BLaER1 treated with 17β-estradiol and CSF1 and Interleukin-3, amounts not matched to agents 10 nM and 100 nM (cell line): Measurements from ENCODE around the gene USP34.
"Not testable (repeated sequence)": the region's sequence is repeated elsewhere in the genome, so short reads cannot be mapped to it uniquely, and the experiment has no call there.

Experiments used
- H3K27ac ChIP-seq, 11 experiments: shearing (Covaris generic); formaldehyde crosslinking; 2 replicates each; pipeline ENCODE4 v1.8.1; 2022
- H3K27me3 ChIP-seq, 11 experiments: shearing (Covaris generic); formaldehyde crosslinking; 2 replicates each; pipeline ENCODE4 v1.8.1; 2022
- H3K36me3 ChIP-seq, 11 experiments: shearing (Covaris generic); formaldehyde crosslinking; 2 replicates each; pipeline ENCODE4 v1.8.1; 2022
- H3K4me1 ChIP-seq, 10 experiments: shearing (Covaris generic); formaldehyde crosslinking; 2 replicates each; pipeline ENCODE4 v1.8.1; 2022
- H3K4me2 ChIP-seq, 11 experiments: shearing (Covaris generic); formaldehyde crosslinking; 2 replicates each; pipeline ENCODE4 v1.8.1; 2022
- H3K4me3 ChIP-seq, 10 experiments: shearing (Covaris generic); formaldehyde crosslinking; 2 replicates each; pipeline ENCODE4 v1.8.1; 2022
- H3K9ac ChIP-seq, 11 experiments: shearing (Covaris generic); formaldehyde crosslinking; 2 replicates each; pipeline ENCODE4 v1.8.1; 2022
- H3K9me3 ChIP-seq, 11 experiments: shearing (Covaris generic); formaldehyde crosslinking; replicated peaks in 1 of 11; 2 replicates each; pipeline ENCODE4 v1.8.1; 2022
- H4K20me1 ChIP-seq, 11 experiments: shearing (Covaris generic); formaldehyde crosslinking; 2 replicates each; pipeline ENCODE4 v1.8.1; 2022
- Cebpa-rat ChIP-seq, 11 experiments: shearing (Covaris generic); IDR thresholded peaks; 2 replicates each; pipeline ENCODE4 v1.8.1; 2022

USP34 gene

DNA sequence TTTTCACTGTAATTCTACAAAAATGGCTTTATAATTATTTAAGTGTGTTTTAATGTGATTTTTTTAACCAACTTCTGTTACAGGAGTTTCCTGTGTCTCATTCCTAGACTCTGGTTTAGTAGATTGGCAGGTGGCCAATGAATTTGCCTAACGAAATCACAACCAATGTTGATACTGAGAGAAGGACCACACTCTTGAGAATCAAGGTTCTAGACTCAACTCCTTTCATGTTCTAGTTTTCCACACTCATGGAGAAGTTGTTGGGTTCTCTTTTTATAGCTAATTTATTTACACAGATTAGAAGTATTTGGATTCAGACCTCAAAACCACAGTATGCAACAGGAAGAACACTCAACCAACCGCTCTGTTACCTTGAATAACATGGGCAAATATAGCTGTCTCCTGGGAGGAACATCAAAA, 22.6 kb upstream of the USP34 start:
- H3K9me3 ChIP-seq, result no peaks in the 10 kb centered on the region
- peak overlapping the region in 7 of 10 experiments; percentile 9 to 44 (median 39); a peak in 6 of 20 replicates for H3K4me3 ChIP-seq
- peaks cover 0 to 45% (median 6%) of the 10 kb centered on the region in 11 experiments; a peak in 7 of 22 replicates for H4K20me1 ChIP-seq
- peak overlapping the region in 7 of 11 experiments; percentile 14 to 69 (median 64); a peak in 11 of 22 replicates for H3K9ac ChIP-seq
- H3K4me2 ChIP-seq, result peak overlapping the region; percentile 51 to 91 (median 75)
- H3K36me3 ChIP-seq, result peaks cover 84 to 100% (median 96%) of the 10 kb centered on the region in 11 experiments
- peaks cover 31 to 96% (median 82%) of the 10 kb centered on the region in 10 experiments for H3K4me1 ChIP-seq
- no peaks in the 10 kb centered on the region for H3K27me3 ChIP-seq
- peak overlapping the region in 10 of 11 experiments; percentile 23 to 85 (median 72); a peak in 20 of 22 replicates for H3K27ac ChIP-seq
- no peak for TF ChIP-seq Cebpa-rat (IDR thresholded peaks at IDR 0.05)

DNA sequence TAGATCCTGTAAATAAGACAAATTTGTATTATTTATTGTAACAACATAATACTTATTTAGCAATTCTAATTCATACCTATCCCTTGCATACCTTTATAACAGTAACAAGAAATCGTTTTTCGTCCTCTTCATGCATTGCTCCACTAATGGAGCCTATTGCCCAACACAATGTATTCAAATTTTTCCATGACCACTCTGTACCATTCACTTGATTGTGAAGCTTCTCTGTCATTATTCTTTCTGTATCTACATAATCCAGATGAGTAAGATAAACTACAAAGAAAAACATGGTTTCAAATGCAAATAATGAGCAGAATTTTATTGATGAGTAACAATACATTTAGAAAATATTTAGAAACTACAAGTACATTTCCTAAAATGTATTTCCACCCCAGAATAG, 21.6 kb upstream of the USP34 start:
- peak overlapping the region in 8 of 11 experiments; percentile 70 to 91 (median 77); a peak in 13 of 22 replicates for H3K4me2 ChIP-seq
- peaks cover 0 to 45% (median 6%) of the 10 kb centered on the region in 11 experiments; a peak in 7 of 22 replicates for H4K20me1 ChIP-seq
- H3K4me1 ChIP-seq, result peaks cover 30 to 87% (median 72%) of the 10 kb centered on the region in 10 experiments
- peak overlapping the region in 1 of 11 experiments; percentile 69; a peak in 2 of 22 replicates for H3K9ac ChIP-seq
- H3K9me3 ChIP-seq, result no peaks in the 10 kb centered on the region
- H3K4me3 ChIP-seq, result peak overlapping the region in 2 of 10 experiments; percentile 6 to 44; a peak in 3 of 20 replicates
- H3K36me3 ChIP-seq, result peaks cover 86 to 100% (median 98%) of the 10 kb centered on the region in 11 experiments
- no peaks in the 10 kb centered on the region for H3K27me3 ChIP-seq
- TF ChIP-seq Cebpa-rat (IDR thresholded peaks at IDR 0.05), result no peak
- H3K27ac ChIP-seq, result peak overlapping the region in 8 of 11 experiments; percentile 23 to 85 (median 77); a peak in 14 of 22 replicates

DNA sequence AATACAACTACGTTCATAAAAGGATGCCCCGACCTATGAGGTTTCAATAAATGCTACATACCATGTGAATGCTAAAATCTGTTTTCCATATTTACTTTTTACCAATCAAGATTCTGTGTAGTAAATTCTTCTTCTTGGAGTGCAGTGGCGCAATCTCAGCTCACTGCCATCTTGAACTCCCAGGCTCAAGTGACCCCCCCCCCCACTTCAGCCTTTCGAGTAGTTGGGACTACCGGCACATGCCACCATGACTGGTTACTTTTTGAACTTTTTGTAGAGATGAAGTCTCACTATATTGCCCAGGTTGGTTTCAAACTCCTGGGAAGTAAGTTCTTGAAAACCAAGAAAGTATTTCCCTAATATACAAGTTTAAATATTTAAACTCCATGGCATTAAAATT, 14.4 kb upstream of the USP34 start:
- TF ChIP-seq Cebpa-rat (IDR thresholded peaks at IDR 0.05), result no peak
- H4K20me1 ChIP-seq, result peaks cover 0 to 43% (median 27%) of the 10 kb centered on the region in 11 experiments; a peak in 13 of 22 replicates

DNA sequence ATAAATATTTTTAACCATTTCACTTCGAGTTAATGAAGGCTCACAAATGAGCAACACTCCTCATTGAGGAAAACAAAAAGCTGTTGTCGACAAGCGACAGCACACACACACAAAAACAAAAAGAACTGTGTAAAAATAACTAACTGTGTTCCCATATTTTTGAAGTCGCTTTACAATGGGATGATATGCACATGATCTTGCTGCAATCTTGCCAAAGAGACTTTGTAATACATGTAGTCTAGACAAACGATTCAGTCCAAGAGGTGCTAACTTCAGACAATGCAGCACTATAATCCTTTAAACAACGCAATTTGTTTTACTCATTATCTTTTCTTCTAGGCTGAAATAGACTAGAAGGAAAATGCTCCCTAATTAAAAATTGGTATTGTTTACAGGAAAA, 7.2 kb upstream of the USP34 start:
- Histone ChIP-seq H3K4me1 (peaks cover 0 to 4% (median 0%) of the 10 kb centered on the region in 10 experiments; a peak in 2 of 20 replicates), H3K4me3 (no peak overlapping the region), H3K27ac (no peak overlapping the region), H3K27me3 (no peaks in the 10 kb centered on the region), H4K20me1 (peaks cover 0 to 54% (median 36%) of the 10 kb centered on the region in 11 experiments; a peak in 15 of 22 replicates), H3K9ac (no peak overlapping the region), H3K4me2 (no peak overlapping the region), H3K36me3 (peaks cover 70 to 87% (median 80%) of the 10 kb centered on the region in 11 experiments), H3K9me3 (no peaks in the 10 kb centered on the region)
- TF ChIP-seq Cebpa-rat (IDR thresholded peaks at IDR 0.05), result no peak

More for the DNA sequence above, 14.4 kb upstream of the USP34 start:
- no peaks in the 10 kb centered on the region for H3K9me3 ChIP-seq
- H3K27ac ChIP-seq, result no peak overlapping the region
- no peaks in the 10 kb centered on the region for H3K27me3 ChIP-seq
- H3K4me3 ChIP-seq, result no peak overlapping the region
- H3K4me2 ChIP-seq, result no peak overlapping the region
- peaks cover 99 to 100% (median 100%) of the 10 kb centered on the region in 11 experiments for H3K36me3 ChIP-seq
- no peak overlapping the region for H3K9ac ChIP-seq
- peaks cover 0 to 28% (median under 1%) of the 10 kb centered on the region in 10 experiments; a peak in 10 of 20 replicates for H3K4me1 ChIP-seq

DNA sequence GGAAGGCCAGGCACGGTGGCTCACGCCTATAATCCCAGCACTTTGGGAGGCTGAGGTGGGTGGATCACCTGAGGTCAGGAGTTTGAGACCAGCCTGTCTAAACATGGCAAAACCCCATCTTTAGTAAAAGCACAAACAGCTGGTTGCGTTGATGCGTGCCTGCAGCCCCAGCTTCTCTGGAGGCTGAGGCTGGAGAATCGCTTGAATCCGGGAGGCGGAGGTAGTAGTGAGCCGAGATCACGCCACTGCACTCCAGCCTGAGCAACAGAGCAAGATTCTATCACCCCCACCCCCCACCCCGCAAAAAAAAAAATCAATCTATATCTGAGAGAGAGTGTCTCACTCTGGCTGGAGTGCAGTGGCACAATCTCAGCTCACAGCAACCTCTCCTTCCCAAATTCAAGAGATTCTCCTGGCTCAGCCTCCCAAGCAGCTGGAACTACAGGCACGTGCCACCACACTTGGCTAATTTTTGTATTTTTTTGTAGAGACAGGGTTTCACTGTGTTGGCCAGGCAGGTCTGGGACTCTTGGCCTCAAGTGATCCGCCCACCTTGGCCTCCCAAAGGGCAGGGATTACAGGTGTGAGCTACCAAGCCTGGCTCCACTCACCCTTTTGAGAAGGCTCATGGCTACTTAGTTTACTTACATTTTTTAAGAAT, 6.2 kb upstream of the USP34 start:
- not testable (repeated sequence) for H3K9me3 ChIP-seq, H3K4me2 ChIP-seq, H3K27me3 ChIP-seq, H3K9ac ChIP-seq, H3K4me3 ChIP-seq
- H3K27ac ChIP-seq, result peak overlapping the region in 1 of 11 experiments; percentile 21; a peak in 1 of 22 replicates
- H4K20me1 ChIP-seq, result peaks cover 0 to 48% (median 31%) of the 10 kb centered on the region in 11 experiments; a peak in 15 of 22 replicates
- H3K36me3 ChIP-seq, result peaks cover 60 to 83% (median 71%) of the 10 kb centered on the region in 11 experiments
- peaks cover 6 to 11% (median 8%) of the 10 kb centered on the region in 10 experiments; a peak in 19 of 20 replicates for H3K4me1 ChIP-seq

DNA sequence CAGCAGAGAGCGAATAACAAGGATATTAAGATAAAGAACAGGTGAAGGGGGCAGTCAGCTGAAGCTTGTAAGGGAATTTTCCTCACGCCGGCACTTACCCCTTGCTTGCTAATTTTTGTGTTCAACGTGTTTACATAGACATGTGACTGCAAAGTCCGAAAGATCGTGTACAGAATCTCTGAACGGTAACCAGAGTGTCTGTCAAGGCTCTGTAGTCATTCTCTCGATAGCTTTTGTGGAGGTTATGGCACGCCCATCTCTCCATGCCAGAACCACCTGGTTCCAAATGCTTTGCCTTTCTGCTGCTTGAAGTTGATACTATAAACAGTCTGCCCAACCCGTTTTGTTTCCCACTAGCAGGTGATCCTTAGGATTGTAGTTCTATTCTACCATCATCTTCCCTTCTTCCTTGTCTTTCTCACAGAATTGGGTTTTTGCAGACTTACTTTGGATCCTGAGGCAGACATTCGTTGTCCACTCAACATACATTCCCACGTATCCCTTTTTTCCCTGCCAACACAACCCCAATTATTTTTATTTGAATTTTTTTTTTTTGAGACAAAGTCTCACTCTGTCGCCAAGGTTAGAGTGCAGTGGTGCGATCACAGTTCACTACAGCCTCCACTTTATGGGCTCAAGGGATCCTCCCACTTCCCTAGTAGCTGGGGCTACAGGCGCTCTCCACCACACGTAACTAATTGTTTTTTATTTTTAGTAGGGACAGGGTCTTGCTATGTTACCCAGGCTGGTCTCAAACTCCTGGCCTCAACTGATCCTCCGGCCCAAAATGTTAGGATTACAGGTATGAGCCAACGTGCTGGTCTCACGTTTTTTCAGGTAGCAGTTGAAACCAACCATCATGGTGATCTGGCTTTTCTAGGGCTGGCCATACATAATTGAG, 1.3 kb upstream of the USP34 start:
- Histone ChIP-seq H3K9ac (peak overlapping the region; percentile 99 to 100 (median 100)), H3K36me3 (peaks cover 23 to 54% (median 38%) of the 10 kb centered on the region in 11 experiments), H3K27ac (peak overlapping the region; percentile 98 to 100 (median 100)), H4K20me1 (peaks cover 21 to 47% (median 38%) of the 10 kb centered on the region in 11 experiments; a peak in 18 of 22 replicates), H3K9me3 (no peaks in the 10 kb centered on the region), H3K27me3 (no peaks in the 10 kb centered on the region), H3K4me3 (peak overlapping the region; percentile 74 to 99 (median 92)), H3K4me2 (peak overlapping the region; percentile 78 to 95 (median 89)), H3K4me1 (peaks cover 28 to 31% (median 29%) of the 10 kb centered on the region in 10 experiments)
- TF ChIP-seq Cebpa-rat (IDR thresholded peaks at IDR 0.05), result no peak

DNA sequence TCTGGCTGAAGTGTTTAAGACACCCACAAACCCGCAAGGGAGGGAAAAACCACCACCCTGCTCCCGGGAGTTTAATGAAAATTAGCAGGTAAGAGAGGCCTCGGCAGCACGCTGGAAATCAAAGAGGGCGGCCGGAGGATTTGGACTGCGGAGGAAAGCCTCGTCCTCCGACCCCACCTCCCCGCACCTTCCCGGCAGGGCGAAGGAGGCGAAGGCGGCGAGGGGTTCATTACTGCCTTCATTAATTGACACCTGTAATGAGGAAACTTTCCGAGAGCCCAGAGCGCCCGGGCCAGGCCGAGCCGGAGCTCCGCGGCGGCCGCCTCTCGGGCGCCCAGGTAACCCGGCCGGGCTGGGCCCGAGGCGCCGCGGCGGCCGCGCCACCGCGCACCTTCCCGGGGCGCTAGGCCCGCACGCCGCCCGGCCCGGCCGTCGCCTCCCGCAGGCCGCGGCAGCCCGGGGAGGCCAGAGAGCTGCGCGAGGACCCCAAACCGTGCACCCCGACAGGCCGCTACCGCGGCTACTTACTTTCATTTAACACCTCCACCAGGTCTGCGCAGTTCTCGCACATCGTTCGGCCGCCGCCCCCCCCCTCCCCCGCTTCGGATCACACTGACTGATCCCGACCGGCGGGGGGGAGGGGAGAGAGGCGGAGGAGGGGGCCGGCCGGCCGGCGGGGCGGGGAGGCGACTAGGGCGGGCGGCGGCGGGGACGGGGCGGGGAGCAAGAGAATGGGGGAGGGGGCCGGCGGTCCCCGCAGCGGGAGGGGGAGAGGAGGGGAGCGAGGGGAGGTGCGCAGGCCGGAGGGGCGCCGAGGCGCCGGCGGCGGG, 550 bp downstream of the USP34 start:
- H3K27me3 ChIP-seq, result no peaks in the 10 kb centered on the region
- no peak for TF ChIP-seq Cebpa-rat (IDR thresholded peaks at IDR 0.05)
- peak overlapping the region; percentile 95 to 100 (median 99) for H3K27ac ChIP-seq
- peaks cover 8 to 53% (median 32%) of the 10 kb centered on the region in 11 experiments; a peak in 21 of 22 replicates for H3K36me3 ChIP-seq
- H4K20me1 ChIP-seq, result peaks cover 26 to 53% (median 48%) of the 10 kb centered on the region in 11 experiments; a peak in 20 of 22 replicates
- H3K4me2 ChIP-seq, result peak overlapping the region; percentile 81 to 96 (median 87)
- H3K4me3 ChIP-seq, result peak overlapping the region; percentile 84 to 100 (median 98)
- H3K4me1 ChIP-seq, result peaks cover 46 to 49% (median 46%) of the 10 kb centered on the region in 10 experiments
- H3K9ac ChIP-seq, result peak overlapping the region; percentile 96 to 100 (median 99)
- H3K9me3 ChIP-seq, result no peaks in the 10 kb centered on the region
